HG03354 (cell line): ENCODE data around the gene MRPL38.
"Not testable (repeated sequence)": the region's sequence is repeated elsewhere in the genome, so short reads cannot be mapped to it uniquely, and the experiment has no call there.

Experiments used
- ATAC-seq: cut with Tn5 transposase; IDR thresholded peaks from one replicate; pipeline ENCODE4 v1.9.1; 2021; ENCODE audit warnings: mild to moderate bottlenecking; ENCODE audit not compliant: unreplicated experiment, poor library complexity, severe bottlenecking

MRPL38 gene

GRCh38 chr17:75861927-75862317, 42.8 kb downstream of the MRPL38 start:
- no peak for ATAC-seq

- ATAC-seq, result not testable (repeated sequence)
Measured at GRCh38 chr17:75859358-75859757, 45.3 kb downstream of the MRPL38 start.

GRCh38 chr17:75856062-75856756, 48.5 kb downstream of the MRPL38 start:
- no peak for ATAC-seq

GRCh38 chr17:75855310-75856061, 49.2 kb downstream of the MRPL38 start, which contains the start of gene WBP2:
Gene WBP2 (minus strand): TSS chr17:75855335. CDS start chr17:75855297, 38 bp downstream.
- ATAC-seq, result peak; percentile 84

GRCh38 chr17:75854881-75855309, 49.8 kb downstream of the MRPL38 start:
- no peak for ATAC-seq

- no peak for ATAC-seq
Measured at GRCh38 chr17:75854101-75854748, 50.5 kb downstream of the MRPL38 start.

- no peak for ATAC-seq
Measured at GRCh38 chr17:75853433-75853832, 51.3 kb downstream of the MRPL38 start.

- not testable (repeated sequence) for ATAC-seq
Measured at GRCh38 chr17:75851693-75851991, 53.0 kb downstream of the MRPL38 start.

GRCh38 chr17:75850928-75851692, 53.6 kb downstream of the MRPL38 start:
- ATAC-seq, result no peak

GRCh38 chr17:75849724-75850123, 55.0 kb downstream of the MRPL38 start:
- ATAC-seq, result no peak

GRCh38 chr17:75849279-75849646, 55.4 kb downstream of the MRPL38 start:
- ATAC-seq, result no peak
